CMK (cell line): ENCODE results near the gene LMX1B.
"Not testable (repeated sequence)": the region's sequence is repeated elsewhere in the genome, so short reads cannot be mapped to it uniquely, and the experiment has no call there.

ENCODE experiments used
- DNase-seq: peaks from one replicate; pipeline ENCODE4 v3.0.0-alpha.2; 2010; ENCODE audit warnings: low read depth

LMX1B gene

DNA sequence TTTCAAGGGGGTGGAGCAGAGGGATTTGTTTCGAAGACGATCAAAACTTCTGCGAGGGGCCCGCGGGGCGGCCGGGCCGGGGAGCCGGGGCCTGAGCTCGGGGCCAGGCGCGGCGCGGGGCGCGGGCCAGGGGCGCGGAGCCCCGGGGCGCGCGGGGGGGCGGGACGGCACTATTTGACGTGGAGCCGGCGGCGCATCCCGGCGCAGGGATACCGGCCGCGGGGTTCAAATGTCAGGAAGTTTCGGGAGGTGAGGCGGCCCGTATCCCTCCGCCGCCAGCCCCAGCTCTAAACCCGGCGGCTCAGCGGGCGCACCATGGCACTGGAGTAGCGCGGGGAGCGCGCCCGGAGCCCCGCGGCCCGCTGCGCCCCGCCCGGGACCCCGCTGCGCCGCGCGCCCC, at the start of gene LMX1B:
TSS of gene LMX1B (plus strand) at position 278 of the 400 bp plus-strand sequence. CDS start 522 bp downstream, outside the sequence.
- no peak for DNase-seq

- peak; percentile 27 for DNase-seq
These were observed 49.6 kb upstream of the LMX1B start for GRCh38 chr9:126564128-126564527.

- no peak for DNase-seq
These were observed 49.0 kb upstream of the LMX1B start for GRCh38 chr9:126564716-126565115.

DNA sequence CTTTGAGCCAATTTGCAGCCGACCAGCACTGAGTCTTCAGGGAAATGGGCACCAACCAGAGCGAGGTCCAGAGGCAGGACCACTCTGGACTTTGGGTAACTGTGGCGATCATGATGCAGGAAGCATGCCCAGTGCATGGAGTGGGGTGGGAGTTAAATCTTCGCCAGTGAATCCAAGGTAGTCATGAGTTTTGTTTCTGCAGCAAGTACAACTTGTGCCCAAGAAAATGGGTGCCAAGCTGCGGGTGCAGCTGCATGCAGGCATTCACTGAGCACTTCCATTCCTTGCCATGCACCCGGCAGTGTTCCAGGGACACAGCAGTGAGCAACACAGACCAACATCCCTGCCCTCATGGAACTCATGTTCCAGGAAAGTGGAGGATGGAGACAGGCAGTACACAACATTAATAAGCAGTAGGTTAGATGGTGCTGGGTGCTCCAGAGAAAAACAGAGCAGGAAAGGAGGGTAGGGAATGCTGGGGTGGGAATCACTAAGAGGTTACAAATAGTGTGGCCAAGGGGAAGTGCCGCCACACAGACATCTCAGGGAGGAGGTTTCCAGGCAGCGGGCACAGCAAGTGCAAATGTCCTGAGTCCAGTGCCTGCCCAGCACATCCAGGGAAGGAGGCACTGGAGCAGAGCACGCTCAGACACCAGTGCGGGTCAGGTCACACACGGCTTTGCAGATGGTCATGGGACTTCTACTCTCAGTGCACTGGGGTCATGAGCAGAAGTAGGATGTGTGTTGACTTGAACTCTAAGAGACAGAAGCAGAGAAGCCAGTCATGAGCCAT, 48.2 kb upstream of the LMX1B start:
- no peak for DNase-seq

DNA sequence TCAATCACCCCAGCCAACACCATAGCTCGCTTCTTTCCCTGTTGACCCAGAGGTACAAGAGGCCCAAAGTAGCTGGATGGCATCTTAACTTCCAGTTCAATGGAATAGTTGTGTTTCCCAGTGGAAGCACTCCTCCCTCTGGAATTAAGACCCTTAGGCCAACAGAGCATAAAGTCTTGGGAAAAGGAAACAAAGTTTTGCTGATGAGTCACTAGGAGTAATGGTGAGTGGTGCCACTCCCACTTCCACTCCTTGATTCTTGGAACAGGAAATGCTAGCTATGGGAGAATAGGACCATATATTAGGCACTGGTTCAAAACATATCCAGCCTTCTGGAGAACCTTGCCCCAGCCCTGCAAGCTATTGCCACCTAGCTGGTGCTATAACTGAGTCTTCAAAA, 44.7 kb upstream of the LMX1B start:
- DNase-seq: no peak

DNA sequence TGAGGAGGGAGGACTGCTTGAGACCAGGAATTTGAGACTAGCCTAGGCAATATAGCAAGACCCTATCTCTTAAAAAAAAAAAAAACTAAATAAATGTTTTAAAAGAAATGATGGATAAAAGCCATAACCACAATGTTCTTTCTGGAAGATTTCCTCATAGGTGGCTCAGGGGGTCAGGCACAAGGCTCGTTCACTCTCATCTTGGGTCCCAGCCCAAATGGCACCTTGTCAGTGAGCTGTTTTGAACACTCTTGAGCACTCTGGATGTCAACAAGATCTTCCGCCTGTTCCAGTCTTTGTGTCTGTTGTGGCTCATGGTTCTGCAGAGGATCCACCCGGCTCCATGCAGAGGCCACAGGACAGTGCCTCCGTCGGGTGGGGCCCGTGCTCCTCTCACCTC, 35.7 kb upstream of the LMX1B start:
- DNase-seq: no peak

DNA sequence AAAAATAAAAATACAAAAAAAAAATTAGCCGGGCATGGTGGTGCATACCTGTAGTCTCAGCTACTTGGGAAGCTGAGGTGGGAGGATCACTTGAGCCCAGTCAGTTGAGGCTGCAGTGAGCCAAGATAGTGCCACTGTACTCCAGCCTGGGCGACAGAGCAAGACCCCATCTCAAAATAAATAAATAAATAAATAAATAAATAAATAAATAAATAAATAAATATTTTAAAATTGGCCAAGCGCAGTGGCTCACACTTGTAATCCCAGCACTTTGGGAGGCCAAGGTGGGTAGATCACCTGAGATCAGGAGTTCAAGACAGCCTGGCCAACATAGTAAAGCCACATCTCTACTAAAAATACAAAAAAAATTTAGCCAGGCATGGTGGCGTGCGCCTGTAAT, 33.4 kb upstream of the LMX1B start:
- not testable (repeated sequence) for DNase-seq

DNA sequence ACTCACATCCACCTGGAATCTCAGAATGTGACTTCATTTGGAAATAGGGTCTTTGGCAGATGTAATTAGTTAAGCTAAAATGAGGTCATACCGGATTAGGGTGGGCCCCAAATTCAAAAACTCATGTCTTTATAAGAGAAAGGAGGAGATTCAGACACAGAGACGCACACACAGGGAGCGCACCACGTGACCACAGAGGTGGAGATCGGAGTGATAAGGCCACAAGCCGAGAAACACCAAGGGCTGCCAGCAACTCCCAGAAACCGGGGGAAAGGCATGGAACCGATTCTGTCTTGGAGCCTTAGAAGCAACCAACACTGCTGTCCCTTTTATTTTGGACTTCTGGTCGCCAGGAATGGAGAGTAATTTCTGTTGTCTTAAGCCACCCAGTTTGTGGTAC, 31.8 kb upstream of the LMX1B start:
- no peak for DNase-seq

GRCh38 chr9:126582427-126582826, 31.3 kb upstream of the LMX1B start:
- DNase-seq: no peak

GRCh38 chr9:126583144-126583760, 30.5 kb upstream of the LMX1B start:
- no peak for DNase-seq

- DNase-seq: no peak
These were observed 29.1 kb upstream of the LMX1B start for GRCh38 chr9:126584611-126585010.

- DNase-seq: no peak
These were observed 27.5 kb upstream of the LMX1B start for GRCh38 chr9:126586236-126586635.

- DNase-seq: no peak
These were observed 26.2 kb upstream of the LMX1B start for GRCh38 chr9:126587187-126588185.

GRCh38 chr9:126588491-126589168, 25.1 kb upstream of the LMX1B start:
- no peak for DNase-seq

- no peak for DNase-seq
These were observed 24.4 kb upstream of the LMX1B start for GRCh38 chr9:126589349-126589748.

DNA sequence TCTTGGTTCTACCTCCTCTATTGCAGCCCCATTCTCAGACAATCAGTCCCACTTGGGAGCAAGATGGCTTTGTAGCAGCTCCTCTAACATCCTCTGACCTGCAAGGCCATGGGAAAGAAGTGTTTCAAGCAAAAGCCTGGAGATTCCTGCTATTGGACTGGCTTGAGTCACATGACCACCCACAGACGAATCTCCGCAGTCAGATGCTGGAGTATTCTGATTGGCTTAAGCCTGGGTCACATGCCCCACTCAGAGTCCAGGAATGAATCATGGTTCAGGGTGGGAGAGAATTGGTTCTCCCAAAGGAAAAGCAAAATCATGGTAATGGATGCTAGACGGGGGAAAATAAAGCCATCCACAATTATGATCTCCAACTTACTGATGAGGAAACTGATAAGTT, 22.6 kb upstream of the LMX1B start:
- no peak for DNase-seq

- DNase-seq: no peak
These were observed 21.8 kb upstream of the LMX1B start for GRCh38 chr9:126591922-126592321.

DNA sequence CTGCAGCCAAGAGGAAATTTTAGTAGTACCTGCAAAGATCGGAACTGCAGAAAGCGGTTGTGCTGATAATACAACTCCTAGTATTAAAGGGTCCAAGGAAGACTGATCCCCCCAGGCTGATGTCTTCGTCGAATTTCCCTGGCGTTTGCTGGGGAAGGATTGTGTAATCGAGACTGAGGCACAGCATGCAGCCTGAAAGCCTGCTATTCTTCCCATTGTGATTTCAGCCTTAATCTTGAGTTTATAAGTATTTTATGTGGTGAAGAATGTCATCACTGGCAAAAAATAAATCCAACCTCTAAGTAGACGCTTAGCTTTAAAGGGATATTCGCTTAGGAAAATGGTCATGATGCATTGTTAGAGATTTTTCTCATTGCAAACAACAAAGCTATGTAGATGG, 21.3 kb upstream of the LMX1B start:
- no peak for DNase-seq

- no peak for DNase-seq
These were observed 17.7 kb upstream of the LMX1B start for GRCh38 chr9:126595982-126596381.

DNA sequence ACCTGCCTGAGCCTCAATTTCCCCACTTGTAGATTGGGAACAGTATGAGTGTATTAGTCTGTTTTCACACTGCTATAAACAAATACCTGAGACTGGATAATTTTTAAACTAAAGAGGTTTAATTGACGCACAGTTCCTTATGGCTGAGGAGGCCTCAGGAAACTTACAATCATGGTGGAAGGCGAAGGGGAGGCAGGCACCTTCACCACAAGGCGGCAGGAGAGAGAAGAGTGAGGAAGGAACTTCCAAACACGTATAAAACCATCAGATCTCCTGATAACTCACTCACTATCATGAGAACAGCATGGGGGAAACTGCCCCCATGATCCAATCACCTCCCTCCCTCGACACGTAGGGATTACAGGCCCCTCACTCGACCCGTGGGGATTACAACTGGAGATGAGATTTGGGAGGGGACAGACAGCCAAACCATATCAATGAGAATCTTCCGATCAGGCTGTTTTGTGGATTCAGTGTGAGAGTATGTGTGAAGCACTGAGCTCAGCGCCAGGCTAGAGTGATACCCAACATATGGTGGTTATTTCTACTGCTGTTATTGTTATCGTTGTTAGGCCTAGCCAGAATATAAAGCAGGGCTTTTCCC, 14.6 kb upstream of the LMX1B start:
- DNase-seq: no peak
